SK-N-MC (cell line): ENCODE measurements around the gene BCL2L1.

Experiments
- FOXP2 ChIP-seq: optimal IDR thresholded peaks from 2 replicates; pipeline ENCODE3; 2011; ENCODE audit warnings: mild to moderate bottlenecking, moderate library complexity; ENCODE audit not compliant: insufficient read depth; ENCODE audit errors: extremely low read length, control extremely low read depth
- POLR2AphosphoS5 ChIP-seq: IDR thresholded peaks from 2 replicates; pipeline ENCODE4 v1.6.1; 2012; ENCODE audit warnings: mild to moderate bottlenecking, low read depth, low read length, borderline replicate concordance

GRCh38 chr20:31757254-31757653, 34.6 kb upstream of the BCL2L1 start:
- no peak for TF ChIP-seq POLR2AphosphoS5
- no peak for TF ChIP-seq FOXP2
